Activated CD8-positive, alpha-beta memory T cell treated with anti-CD3 and anti-CD28 coated beads for 1 hour (primary cell): ENCODE results near the gene NMNAT2.
"Not testable (repeated sequence)": the region's sequence is repeated elsewhere in the genome, so short reads cannot be mapped to it uniquely, and the experiment has no call there.

Experiments
- DNase-seq, 2 donors: peaks; one replicate each; pipeline ENCODE4 v3.0.0-alpha.2; 2020; ENCODE audit warnings: low read depth in 1 of 2; ENCODE audit errors: extremely low read depth in 1 of 2

NMNAT2 gene

GRCh38 chr1:183290628-183291027, 127.6 kb downstream of the NMNAT2 start:
- DNase-seq = no peak

GRCh38 chr1:183289051-183289496, 129.1 kb downstream of the NMNAT2 start:
- DNase-seq = no peak

GRCh38 chr1:183288583-183288982, 129.6 kb downstream of the NMNAT2 start:
- DNase-seq = no peak

- no peak for DNase-seq
Measured at GRCh38 chr1:183287191-183287675, 130.9 kb downstream of the NMNAT2 start.

- no peak for DNase-seq
Measured at GRCh38 chr1:183285746-183286145, 132.4 kb downstream of the NMNAT2 start.

- DNase-seq = no peak
Measured at GRCh38 chr1:183285256-183285655, 132.9 kb downstream of the NMNAT2 start.

- no peak for DNase-seq
Measured at GRCh38 chr1:183284086-183284485, 134.1 kb downstream of the NMNAT2 start.

- DNase-seq = no peak
Measured at GRCh38 chr1:183283286-183283685, 134.9 kb downstream of the NMNAT2 start.

- DNase-seq = no peak
Measured at GRCh38 chr1:183282101-183282855, 135.9 kb downstream of the NMNAT2 start.

- DNase-seq = peak; percentile 9 to 40
Measured at GRCh38 chr1:183281553-183282091, 136.6 kb downstream of the NMNAT2 start.

GRCh38 chr1:183281039-183281438, 137.1 kb downstream of the NMNAT2 start:
- no peak for DNase-seq

- DNase-seq = no peak
Measured at GRCh38 chr1:183279835-183280234, 138.3 kb downstream of the NMNAT2 start.

GRCh38 chr1:183278739-183279591, 139.2 kb downstream of the NMNAT2 start:
- no peak for DNase-seq

GRCh38 chr1:183277821-183278738, 140.1 kb downstream of the NMNAT2 start:
- no peak for DNase-seq

- no peak for DNase-seq
Measured at GRCh38 chr1:183276386-183277080, 141.6 kb downstream of the NMNAT2 start.

GRCh38 chr1:183275322-183275721, 142.9 kb downstream of the NMNAT2 start:
- DNase-seq = no peak

GRCh38 chr1:183274836-183275235, 143.3 kb downstream of the NMNAT2 start:
- no peak for DNase-seq

- DNase-seq = not testable (repeated sequence)
Measured at GRCh38 chr1:183273984-183274383, 144.2 kb downstream of the NMNAT2 start.

- no peak for DNase-seq
Measured at GRCh38 chr1:183273300-183273699, 144.9 kb downstream of the NMNAT2 start.

- no peak for DNase-seq
Measured at GRCh38 chr1:183272390-183272848, 145.8 kb downstream of the NMNAT2 start.
